Activated CD4-positive, alpha-beta T cell treated with anti-CD3 and anti-CD28 coated beads, Interleukin-2, amount 50 U/mL, for 16 hours (primary cell): ENCODE results near the gene ARMC6.
"Not testable (repeated sequence)": the region's sequence is repeated elsewhere in the genome, so short reads cannot be mapped to it uniquely, and the experiment has no call there.

Source experiments
- DNase-seq: peaks from one replicate; pipeline ENCODE4 v3.0.0-alpha.2; 2020

ARMC6 gene

GRCh38 chr19:19078801-19079200 is 45.4 kb downstream of the ARMC6 start:
- no peak for DNase-seq

- no peak for DNase-seq
These were observed 46.2 kb downstream of the ARMC6 start for GRCh38 chr19:19079571-19079970.

GRCh38 chr19:19081642-19082151 is 48.3 kb downstream of the ARMC6 start:
- DNase-seq = no peak

- no peak for DNase-seq
These were observed 50.2 kb downstream of the ARMC6 start for GRCh38 chr19:19083413-19084178.

GRCh38 chr19:19087676-19088075 is 54.3 kb downstream of the ARMC6 start:
- no peak for DNase-seq

GRCh38 chr19:19094513-19094912 is 61.1 kb downstream of the ARMC6 start:
- DNase-seq = no peak

- no peak for DNase-seq
These were observed 62.3 kb downstream of the ARMC6 start for GRCh38 chr19:19095691-19096090.

GRCh38 chr19:19096641-19097627 is 63.5 kb downstream of the ARMC6 start:
- no peak for DNase-seq

DNA sequence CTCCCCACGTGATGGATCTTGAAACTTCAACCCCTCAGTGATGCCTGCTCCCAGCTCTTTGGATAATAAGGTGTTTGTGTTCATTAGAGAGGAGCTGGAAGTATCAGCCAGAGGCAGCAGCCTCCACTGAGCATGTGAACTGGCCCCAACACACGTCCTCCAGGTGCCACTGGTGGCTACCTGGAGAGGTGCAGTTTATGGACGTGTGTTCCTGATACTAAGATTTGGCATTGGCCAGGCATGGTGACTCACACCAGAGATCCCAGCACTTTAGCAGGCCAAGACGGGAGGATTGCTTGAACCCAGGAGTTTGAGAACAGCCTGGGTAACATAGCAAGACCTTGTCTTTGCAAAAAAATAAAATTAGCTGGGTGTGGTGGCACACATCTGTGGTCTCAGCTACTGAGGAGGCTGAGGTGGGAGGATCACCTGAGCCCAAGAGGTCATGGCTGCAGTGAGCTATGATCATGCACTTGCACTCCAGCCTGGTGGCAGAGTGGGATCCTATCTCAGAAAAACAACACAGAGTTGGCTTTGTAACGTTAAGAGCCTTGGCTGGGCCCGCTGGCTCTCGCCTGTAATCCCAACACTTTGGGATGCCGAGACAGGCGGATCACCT is 64.8 kb downstream of the ARMC6 start:
- DNase-seq = no peak

- no peak for DNase-seq
These were observed 65.6 kb downstream of the ARMC6 start for GRCh38 chr19:19098703-19099632.

- DNase-seq = no peak
These were observed 68.1 kb downstream of the ARMC6 start for GRCh38 chr19:19101540-19101939.

- DNase-seq = not testable (repeated sequence)
These were observed 69.2 kb downstream of the ARMC6 start for GRCh38 chr19:19102566-19102965.

DNA sequence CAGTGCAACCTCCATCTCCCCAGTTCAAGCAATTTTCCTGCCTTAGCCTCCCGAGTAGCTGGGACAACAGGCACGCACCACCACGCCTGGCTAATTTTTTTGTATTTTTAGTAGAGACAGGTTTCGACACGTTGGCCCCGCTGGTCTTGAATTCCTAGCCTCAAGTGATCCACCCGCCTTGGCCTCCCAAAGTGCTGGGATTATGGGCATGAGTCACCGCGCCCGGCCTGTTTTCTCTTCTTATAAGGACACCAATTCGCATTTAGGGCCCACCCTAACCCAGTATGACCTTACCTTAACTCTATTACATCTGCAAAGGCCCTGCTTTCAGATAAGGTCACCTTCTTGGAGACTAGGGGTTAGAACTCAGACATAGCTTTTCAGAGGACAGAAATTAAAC is 69.8 kb downstream of the ARMC6 start:
- no peak for DNase-seq

GRCh38 chr19:19105365-19106055 is 72.1 kb downstream of the ARMC6 start:
- no peak for DNase-seq

DNA sequence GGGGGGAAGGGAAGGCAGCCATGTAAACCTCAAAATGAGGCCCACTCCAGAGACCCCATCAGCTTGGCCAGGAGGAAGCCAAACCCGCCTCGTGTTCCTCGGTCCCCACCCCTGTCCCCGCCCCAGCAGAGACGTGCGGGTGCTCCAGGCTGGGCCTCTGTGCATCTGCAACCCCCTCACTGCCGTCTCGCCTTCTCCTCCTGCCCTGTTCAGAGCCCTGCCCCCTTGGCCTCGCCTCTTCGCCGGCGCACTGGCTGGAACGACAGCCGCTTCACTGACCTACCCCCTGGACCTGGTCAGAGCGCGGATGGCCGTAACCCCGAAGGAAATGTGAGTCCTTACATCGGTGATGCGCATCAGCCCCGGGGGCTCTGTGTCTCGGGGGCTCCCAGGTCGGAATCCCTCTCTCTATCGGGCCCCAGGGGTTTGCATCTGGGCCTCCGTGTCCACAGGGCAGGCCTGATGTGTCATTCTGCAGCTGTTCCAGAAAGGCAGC is 72.7 kb downstream of the ARMC6 start:
- no peak for DNase-seq

DNA sequence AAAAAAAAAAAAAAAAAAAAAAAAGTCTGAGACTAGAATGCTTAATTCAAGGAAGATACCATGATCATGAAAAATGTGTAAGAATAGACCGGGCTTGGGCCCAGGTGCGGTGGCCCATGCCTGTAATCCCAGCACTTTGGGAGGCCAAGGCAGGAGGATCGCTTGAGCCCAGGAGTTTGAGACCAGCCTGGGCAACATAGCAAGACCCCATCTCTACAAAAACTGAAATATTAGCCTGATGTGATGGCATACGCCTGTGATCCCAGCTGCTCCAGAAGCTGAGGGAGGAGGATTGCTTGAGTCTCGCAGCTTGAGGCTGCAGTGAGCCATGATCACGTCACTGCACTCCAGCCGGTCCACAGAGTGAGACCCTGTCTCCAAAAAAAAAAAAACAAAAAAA is 73.5 kb downstream of the ARMC6 start:
- DNase-seq = not testable (repeated sequence)

DNA sequence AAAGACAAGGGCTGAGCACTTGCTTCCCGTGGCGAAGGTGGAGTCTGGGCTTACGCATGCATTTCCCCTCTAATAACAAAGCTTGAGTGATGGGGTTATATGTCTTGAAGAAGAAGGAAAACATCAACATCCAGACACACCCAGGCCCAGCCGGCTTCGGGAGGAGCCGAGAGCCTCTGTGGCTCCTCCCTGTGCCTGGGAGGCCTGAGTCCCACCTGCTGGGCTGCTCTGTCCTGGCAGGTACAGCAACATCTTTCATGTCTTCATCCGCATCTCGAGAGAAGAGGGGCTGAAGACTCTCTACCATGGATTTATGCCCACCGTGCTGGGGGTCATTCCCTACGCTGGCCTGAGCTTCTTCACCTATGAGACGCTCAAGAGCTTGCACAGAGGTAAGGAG is 74.3 kb downstream of the ARMC6 start:
- DNase-seq = no peak
